Activated gamma-delta T cell (primary cell): Measurements from ENCODE around the gene LRG1.

ENCODE experiments used
- DNase-seq: peaks from one replicate; lab custom pipeline; 2025; lab: John Stamatoyannopoulos, UW
- total RNA-seq, 2 donors: gene quantifications; one replicate each; lab custom pipeline; 2026; lab: John Stamatoyannopoulos, UW

Gene LRG1, protein sequence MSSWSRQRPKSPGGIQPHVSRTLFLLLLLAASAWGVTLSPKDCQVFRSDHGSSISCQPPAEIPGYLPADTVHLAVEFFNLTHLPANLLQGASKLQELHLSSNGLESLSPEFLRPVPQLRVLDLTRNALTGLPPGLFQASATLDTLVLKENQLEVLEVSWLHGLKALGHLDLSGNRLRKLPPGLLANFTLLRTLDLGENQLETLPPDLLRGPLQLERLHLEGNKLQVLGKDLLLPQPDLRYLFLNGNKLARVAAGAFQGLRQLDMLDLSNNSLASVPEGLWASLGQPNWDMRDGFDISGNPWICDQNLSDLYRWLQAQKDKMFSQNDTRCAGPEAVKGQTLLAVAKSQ
- 0 to 0.10 reads per million in 2 donors for total RNA-seq

DNA sequence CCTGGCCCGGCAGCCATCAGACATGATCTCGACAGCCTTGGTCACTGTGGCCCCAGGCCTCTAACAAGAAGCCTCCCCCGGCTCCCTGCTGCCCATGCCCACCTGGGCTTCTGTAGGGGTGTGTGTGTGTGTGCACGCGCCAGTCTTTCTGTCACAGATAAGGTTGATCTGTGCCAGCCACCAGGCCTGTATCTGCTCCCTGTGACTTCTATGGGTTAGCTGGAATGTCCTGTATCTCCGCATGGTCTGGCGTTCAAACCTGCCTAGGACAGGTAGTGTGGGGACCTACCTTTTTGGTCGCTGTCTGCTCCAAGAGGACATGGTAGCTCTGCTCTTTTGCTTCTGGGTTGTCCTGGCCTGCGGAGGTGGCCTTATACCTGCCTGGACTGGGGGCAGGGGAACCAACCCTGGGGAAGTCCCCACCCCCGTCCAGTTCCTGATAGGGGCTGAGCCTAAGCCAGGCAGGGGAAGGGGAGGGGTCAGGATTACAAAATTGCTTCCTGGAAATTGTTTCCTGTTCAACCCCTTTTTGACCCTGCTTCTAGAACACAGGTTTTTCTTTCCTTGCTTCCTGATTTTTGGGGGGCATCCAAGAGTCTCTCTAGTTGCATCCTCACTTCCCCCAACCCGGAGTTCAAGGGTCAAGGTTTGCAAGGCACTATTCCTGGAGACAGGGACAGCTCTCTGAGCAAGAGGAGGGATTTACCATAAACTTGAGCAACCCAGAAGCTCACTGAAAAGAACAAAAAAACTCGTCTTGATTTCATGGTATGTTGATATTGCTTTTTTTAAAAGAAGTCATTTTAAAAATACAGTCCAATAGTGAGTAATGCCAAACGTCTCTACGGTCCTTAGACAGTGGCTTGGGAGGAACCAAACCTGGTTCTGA is at the start of gene LRG1:
Gene LRG1, minus strand, starts transcription at position 344 of the 889 bp plus-strand sequence. Its CDS starts 23 bp downstream, at position 321.
- no peak for DNase-seq

DNA sequence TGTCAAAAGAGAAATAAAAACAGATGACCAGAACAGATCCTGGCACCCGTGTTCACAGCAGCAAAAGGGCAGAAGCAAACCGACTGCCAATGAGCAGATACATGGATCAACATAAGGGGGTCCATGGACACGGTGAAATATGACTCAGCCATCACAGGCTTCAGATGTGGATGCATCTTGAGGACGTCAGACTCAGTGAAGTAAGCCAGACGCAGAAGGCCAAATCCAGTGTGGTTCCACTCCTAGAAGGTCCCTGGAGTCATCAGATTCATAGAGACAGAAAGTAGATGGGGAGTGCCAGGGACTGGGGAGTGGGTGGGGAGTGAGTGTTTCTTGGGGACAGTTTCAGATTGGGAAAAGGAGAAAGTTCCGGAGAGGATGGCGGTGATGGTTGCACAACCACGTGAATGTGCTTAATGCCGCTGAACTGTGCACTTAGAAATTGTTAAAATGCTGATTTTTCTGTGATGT is 48.5 kb upstream of the LRG1 start:
- DNase-seq: no peak

DNA sequence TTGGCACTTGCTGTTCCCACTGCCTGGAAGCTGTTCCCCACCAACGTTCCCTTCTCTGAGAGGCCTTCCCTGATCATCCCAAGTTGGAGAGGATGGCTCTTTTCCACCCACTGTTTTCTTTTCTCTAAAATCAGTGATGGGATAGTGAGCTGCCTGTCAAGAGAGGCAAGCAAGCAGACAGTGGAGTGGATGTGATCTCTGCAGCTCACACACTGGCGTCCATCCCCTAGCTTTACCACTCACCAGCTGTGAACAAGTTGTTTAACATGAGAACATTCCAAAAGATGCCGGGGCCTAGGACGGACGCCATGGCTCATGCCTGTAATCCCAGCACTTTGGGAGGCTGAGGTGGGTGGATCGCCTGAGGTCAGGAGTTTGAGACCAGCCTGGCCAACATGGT is 47.7 kb upstream of the LRG1 start:
- DNase-seq: no peak

DNA sequence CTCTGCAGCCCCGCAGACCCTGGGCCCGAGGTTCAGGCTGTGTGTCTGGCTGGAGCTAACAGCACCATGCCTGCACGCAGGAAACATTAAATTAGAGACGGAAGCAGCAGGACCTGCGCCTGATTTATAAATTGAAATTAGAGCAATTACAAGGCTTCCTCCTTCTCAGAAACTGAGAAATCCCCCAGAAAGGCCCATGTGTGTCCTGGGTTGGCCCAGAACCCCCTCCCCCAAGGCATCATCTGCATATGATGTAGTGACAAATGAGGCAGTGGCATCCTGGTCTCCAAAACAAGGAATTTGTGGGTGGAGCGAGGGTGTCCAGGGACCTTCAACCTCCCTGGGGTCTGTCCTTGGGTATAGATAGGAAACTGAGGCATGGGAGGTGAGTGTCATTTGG is 46.9 kb upstream of the LRG1 start:
- DNase-seq: no peak

DNA sequence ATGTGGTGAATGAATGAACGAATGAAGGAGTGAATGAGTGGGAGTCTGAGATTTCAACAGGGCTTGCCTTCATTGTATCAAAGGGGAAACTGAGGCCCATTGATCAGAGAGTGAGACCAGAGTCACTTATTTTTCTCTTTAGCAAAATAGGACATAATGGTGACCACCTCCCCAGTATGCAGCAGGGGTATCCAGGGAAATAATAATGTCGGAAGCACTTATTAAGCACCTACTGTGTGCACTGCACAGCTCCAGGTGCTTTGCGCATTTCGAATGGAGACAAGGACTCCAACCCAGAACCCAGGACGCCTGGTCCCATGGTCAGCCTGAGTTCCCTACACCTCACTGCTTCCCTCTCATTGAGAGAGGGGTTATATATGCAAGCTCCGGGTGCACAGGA is 46.4 kb upstream of the LRG1 start:
- no peak for DNase-seq

DNA sequence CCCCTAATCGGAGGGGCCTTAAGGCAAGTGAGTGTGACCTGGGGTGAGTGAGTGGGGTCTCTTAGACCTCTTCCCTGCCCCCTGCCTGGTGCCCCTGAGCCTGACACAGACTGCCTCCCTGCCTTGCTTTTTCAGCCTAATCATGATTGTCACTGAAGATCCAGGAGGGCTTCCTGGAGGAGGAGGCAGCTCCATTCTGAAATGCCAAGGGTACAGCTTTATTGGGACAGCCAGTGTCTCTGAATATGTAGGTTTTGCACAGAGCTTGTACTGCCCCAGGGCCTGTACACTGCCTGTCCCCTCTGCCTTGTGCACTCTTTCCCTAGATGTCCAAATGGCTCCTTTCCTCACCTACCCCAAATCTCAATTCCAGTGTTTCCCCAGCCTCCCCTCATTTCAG is 45.7 kb upstream of the LRG1 start:
- DNase-seq: no peak

DNA sequence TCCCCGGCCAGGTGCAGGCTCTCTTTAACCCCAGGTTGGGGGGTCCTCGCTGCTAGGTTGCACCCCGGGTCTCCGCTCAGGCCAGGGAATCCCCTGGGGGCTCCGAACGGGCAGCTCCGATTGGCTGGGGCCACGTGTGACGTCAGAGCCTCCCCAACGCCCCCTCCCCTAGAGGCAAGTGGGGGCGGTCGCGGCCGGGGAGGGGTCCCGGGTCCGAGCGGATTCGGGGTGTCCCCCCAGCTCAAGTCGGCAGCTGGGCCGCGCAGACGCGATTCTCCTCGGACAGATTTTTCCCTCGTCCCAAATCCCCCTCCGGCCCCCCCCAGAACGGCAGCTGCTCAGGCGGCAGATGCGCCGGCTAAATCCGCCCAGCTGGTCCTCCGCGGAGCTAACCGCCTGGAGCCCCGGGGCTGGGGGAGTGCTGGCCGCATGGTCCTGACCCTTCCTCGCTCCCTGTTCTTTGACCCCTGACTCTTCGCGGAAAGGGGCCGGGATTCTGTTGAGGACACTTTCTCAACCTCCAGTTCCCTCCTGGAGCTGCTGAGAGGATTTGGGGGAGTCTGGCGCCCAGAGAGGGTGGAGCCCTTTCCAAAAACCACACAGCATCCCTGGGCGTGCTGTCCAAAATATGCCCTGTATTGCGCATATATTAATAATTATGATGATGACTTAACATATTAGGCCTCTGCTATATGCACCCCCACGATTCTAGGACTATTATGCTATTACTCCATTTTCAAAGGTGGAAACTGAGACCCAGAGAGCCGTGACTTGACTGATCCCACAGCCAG is 45.0 kb upstream of the LRG1 start:
- DNase-seq: no peak

DNA sequence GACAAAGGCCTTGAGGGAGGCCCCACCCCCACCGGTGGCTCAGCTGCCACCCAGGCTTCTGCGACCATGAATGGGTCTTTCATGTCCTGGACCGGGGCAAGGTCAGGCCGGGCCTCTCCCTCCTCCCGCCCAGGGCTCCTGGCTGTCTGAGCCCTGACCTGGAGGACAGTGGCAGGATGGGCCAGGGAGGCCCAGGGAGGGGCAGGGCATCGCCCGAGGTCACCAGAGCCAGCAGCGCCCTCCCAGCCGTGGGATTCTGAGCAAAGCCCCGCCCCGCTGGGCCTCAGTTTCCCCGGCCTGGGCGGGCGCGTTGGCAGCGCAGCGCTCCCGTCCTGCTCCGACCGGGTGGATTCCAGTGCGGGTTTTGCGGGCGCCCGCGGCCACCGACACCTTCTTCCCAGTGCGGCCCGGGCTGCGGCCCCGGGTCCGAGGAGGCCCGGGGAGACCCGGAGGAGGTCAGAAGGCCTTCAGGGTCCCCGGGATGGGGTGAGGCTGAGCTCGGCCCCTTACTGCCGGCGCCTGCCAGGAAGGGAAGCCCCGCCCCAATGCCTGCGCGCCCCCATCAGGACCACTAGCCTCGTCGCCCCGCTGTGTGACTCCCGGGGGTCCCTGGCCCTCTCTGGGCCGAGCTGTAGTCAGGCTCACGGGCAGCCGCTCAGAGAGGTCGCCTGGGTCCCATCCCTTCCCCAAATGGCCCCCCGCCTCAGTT is 44.3 kb upstream of the LRG1 start:
- DNase-seq: no peak

DNA sequence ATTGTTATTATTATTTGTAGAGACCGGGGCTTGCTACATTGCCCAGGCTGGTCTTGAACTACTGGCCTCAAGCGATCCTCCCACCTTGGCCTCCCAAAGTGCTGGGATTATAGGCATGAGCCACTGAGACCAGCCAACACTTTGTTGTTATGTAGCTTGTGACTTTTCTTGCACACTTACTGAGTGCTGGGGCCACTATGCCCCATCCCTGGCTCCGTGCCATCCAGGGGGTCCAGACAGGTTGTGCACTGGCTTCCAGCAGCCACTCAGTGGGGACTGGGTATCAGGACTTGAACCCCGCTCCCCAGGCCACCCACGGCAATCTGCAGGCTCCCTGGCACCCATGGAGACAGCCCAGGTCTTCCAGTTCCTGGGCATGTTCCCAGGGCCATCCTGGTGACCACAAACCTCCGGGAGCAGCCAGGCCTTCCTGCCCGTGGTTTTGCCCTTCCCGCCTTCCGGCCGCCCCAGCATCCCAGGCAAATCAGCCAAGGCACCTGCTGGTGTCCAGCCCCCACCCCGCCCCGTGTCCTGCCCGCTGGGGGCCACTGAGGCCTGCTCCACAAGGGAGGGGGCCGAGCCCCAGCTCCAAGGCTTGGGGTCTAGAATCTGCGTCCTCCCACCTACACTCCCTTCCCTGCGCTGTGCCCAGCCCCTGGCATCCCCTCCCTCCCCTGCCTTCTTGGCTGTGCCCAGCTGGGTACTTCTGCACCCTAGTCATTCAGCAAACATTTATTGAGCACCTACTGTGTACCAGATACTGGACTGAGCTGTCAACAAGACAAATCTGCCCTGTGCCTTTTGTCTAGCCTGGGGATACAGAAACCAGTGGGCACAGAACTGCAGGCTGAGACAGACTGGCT is 43.4 kb upstream of the LRG1 start:
- no peak for DNase-seq

DNA sequence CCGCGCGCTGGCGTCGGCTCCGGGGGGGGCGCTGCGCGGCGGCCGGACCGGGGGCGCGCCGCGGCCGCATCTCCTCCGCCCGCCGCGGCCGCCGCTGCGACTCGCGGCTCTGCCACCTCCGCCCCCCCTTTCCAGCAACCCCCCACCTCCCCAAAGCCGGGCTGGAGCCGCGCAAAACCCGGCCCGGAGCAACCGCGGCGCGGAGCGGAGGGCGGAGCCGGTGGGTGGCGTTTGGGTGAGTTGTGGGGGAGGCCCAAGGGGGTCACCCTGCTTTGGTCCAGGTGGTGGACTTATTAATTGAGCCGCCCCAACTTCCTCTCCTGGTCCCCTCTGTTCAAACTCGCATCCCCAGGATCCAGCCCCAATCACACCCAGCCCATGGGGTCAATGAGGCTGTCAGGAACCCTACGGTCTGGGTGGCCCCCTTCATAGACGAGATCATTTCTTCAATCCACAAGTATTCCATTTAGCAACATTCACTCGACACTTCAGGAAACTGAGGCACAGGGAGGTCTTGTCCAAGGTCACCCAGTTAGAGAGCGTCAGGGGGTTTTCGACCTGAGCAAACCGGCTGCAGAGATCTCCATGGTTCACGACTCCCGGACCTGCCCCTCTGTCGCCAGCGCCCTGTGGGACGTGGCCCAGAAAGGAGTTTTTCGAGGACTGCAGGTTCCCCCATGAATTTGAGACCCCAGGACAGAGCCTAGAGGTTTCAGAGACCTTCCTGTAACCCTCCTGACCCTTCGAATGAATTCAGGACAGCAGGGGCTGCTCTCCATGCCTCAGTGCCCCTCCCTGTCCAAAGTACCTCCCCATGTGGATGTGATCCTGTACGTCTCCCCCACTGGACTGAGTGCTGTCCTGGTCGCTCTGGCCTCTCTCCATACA is 42.1 kb upstream of the LRG1 start:
- DNase-seq: no peak

DNA sequence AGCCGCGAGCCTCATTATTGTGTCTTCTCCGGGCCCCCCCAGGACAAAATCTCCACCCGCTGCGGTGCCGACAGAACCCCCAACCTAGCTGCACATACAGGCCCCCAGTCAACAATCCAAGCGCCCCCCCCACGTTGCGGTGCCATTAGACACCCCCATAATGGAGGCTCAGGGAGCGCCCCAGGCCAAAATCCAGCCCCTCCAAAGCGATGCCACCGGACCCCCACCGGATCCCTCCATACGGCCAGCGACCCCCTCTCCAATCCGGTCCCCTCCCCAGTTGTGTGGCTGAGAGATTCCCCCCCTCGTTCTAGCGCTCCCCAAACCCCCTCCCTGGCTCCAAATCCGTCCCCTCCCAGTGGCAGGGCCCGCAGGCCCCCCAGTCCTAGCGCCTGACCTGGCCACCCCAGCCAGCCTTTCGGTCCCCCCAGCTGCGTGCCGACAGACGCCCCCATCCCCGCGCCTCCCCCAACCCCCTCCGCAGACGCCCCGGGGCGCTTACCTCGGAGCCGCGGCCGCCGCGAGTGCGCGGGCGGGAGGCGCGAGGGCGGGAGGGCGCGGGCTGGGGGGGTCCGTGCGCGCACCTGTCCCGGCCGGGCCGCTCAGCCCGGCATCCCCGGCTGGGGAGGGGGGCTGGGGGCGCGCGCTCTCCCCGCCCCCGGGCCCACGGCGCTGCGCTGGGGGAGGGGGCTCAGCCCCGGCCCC is 41.3 kb upstream of the LRG1 start:
- no peak for DNase-seq

DNA sequence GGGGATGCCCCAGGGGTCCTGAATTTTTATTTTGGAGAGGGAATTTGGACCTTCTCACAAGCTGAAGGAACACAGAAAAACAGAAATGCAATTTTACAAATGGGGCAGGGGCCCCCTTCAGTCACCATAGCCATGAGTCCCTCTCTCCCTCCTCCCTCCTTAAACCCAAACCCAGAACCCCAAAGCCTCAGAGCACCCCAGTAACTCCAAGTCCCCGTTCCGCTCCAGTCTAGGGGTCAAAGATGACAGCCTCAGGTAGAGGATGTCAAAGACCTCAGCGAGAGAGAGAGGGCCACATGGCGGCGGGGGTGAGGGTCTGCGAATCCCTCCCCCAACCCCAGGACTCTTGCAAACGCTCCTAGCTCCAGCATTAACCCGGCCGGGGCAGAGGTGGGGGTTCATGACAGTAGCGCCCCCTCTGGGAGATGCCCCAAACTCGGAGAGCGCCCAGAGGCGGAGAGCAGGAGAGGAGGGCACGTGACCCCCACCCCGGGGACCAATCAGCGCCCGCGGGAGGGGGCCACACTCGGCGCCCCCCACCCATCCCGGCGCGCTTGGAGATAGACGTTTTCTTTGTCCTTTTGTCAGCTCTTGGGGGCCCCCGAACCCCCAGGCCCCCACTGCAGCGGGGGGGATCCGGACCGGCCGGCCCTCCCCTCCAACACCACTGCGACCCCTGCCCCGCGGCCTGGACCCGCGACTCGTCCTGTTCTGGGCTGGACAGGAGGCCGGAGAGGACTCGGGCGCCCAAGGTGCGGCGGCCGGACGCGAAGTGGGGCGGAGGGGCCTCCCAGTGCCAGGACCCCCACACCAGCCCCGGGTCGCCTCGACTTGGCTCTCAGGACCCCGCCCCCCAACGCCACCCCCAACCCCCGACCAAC is 40.4 kb upstream of the LRG1 start:
- no peak for DNase-seq

DNA sequence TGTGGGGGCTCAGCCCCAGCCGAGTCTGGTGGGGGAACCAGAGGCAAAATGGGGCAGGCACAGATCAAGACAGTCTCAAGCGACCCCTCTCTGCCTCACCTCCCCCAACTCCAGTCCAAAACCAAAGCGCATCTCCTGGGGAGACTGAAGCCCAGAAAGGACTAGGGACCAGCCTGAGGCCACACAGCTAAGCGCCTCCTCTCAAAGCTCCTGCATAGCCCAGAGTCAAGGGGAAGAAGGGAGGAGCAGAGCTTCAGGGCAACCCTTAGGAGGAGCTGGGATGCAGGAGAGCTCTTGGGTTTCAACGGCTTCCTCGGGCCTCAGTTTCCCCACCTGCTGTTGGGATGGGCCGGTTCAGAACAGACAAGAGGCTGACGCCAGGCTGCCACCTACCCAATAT is 39.6 kb upstream of the LRG1 start:
- DNase-seq: no peak

DNA sequence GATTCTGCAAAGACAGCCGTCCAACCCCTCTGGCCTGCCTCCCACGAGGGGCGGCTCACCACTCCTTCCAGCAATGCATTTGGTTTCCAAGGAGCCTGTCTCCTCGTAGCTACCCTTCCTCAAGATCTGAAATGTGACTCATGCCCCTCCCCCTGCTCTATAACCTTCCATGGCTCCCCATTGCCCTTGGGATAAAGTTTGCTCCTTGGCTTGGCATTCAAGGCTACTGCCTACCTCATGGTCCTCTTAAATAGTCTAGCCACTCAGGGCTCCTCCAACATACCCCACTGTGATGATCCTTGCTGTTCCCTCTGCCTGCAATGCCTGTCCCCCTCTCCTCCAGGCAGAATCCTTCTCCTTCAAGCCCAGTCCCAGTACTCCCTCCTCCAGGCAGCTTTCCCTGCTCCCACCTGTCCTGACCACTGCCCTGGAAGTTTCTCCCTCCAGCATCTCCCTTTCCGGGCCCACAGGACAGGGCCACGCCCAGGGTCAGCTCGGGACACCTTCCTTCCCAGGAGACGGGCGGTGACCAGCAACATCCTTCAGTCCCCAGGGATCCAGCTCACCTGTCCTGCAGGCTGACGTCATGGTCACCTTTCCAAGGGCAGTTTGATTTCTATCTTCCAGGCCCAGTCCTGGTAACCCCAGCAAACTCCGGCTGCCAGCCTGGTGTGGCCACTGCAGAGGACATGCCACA is 38.9 kb upstream of the LRG1 start:
- DNase-seq: no peak

DNA sequence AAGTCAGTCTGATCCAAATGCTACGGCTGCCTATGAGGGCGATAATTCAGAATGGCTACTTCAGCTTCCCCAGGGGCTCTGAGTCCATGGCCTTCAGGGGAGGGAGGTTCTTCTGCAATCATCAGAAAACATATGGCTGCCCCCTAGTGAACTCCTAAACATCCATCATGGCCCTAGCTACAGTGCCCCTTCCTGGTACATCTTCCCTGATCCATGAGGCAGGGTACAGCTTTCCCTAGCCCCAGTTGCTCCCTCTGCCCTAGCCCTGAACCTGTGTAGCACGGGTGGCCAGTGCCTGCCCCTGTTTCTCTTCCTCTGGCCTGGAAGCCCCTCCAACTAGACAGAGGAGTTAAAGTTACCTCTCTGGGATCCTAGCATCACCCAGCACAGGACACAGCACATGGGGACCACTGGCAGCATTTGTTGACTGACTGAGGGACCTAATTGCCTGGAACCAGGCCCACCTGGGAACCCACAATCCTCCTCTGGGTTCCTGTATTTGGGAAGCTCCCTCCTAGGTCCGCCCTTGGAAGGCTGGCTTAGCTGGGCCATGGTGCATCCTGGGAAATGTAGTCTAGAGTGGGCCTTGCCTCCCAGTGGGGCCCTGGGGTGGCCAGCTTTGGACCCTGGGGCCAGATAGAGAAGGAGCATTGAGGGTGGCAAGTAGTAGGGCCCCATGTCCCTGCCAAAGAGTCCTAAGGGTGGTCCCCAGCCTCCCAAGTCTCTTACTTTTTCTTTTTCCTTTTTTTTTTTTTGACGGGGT is 37.4 kb upstream of the LRG1 start:
- no peak for DNase-seq
